ENCODE measurements around the gene KIAA1217. TPM values are rescaled to one million over a fixed set of nuclear protein-coding genes. Genes with fewer than 3 reads are reported as not detected.
"Not testable (repeated sequence)": the region's sequence is repeated elsewhere in the genome, so short reads cannot be mapped to it uniquely, and the experiment has no call there.

Gene KIAA1217
- total and polyA plus RNA-seq, 3 donors from 2014 or later, result 40.0 to 197 (median 134) TPM

GRCh38 chr10:24476913-24477701 lies 268.2 kb downstream of the KIAA1217 start:
- TF ChIP-seq, protein P1, sequence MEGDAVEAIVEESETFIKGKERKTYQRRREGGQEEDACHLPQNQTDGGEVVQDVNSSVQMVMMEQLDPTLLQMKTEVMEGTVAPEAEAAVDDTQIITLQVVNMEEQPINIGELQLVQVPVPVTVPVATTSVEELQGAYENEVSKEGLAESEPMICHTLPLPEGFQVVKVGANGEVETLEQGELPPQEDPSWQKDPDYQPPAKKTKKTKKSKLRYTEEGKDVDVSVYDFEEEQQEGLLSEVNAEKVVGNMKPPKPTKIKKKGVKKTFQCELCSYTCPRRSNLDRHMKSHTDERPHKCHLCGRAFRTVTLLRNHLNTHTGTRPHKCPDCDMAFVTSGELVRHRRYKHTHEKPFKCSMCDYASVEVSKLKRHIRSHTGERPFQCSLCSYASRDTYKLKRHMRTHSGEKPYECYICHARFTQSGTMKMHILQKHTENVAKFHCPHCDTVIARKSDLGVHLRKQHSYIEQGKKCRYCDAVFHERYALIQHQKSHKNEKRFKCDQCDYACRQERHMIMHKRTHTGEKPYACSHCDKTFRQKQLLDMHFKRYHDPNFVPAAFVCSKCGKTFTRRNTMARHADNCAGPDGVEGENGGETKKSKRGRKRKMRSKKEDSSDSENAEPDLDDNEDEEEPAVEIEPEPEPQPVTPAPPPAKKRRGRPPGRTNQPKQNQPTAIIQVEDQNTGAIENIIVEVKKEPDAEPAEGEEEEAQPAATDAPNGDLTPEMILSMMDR (IDR thresholded peaks at IDR 0.05), result no peak
- TF ChIP-seq POLR2A (IDR thresholded peaks at IDR 0.05), result no peak
- Histone ChIP-seq H3K4me3 (no peak overlapping the region), H3K36me3 (ENCODE audit: low read depth, missing control alignments) (no peaks in the 10 kb centered on the region), H3K4me1 (no peaks in the 10 kb centered on the region), H3K27me3 (no peaks in the 10 kb centered on the region), H3K9me3 (no peaks in the 10 kb centered on the region), H3K27ac (no peak overlapping the region)
- intact Hi-C loops (cut with DNase I; ENCODE audit: low total_unique reads), result no loop called here
- no peak for DNase-seq
- 88 to 91% methylated on average over 2 of the region's 2 CpGs for WGBS, 2 donors

DNA sequence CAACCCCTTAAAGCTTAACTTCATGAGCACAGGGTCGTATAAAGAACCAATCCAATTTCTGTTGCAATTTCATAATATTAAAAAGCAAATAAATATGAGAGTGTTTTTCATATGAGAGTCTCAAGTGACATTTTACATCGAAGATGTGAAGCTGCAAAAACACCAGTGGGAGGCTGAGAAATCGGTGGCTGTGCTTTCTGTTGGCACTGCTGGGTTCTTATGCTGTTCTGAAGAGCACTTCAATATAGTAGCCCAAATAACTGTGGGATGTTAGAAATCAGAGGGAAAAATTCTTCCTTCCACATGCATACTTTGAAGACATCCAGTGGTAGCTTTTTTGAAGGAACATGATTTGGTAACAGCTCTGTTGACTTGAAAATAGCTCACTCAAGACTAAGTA lies 269.0 kb downstream of the KIAA1217 start:
- no peak for DNase-seq
- H3K9me3 ChIP-seq, result no peaks in the 10 kb centered on the region
- no peak for TF ChIP-seq POLR2A (IDR thresholded peaks at IDR 0.05)
- TF ChIP-seq, protein P1 (IDR thresholded peaks at IDR 0.05), result no peak
- no peaks in the 10 kb centered on the region for H3K4me1 ChIP-seq
- 86 to 92% methylated on average over 3 of the region's 3 CpGs for WGBS, 2 donors
- intact Hi-C loops (cut with DNase I; ENCODE audit: low total_unique reads), result no loop called here
- no peak overlapping the region for H3K4me3 ChIP-seq
- no peaks in the 10 kb centered on the region for H3K36me3 ChIP-seq (ENCODE audit: low read depth, missing control alignments)
- H3K27ac ChIP-seq, result no peak overlapping the region
- H3K27me3 ChIP-seq, result no peaks in the 10 kb centered on the region

GRCh38 chr10:24479806-24480205 lies 270.9 kb downstream of the KIAA1217 start:
- no peaks in the 10 kb centered on the region for H3K9me3 ChIP-seq
- H3K4me1 ChIP-seq, result no peaks in the 10 kb centered on the region
- H3K36me3 ChIP-seq (ENCODE audit: low read depth, missing control alignments), result no peaks in the 10 kb centered on the region
- no peak for DNase-seq
- TF ChIP-seq, protein P1 (IDR thresholded peaks at IDR 0.05), result no peak
- TF ChIP-seq POLR2A (IDR thresholded peaks at IDR 0.05), result no peak
- no peak overlapping the region for H3K4me3 ChIP-seq
- intact Hi-C loops (cut with DNase I; ENCODE audit: low total_unique reads), result no loop called here
- WGBS, 2 donors, result 78 to 83% methylated on average over 4 of the region's 4 CpGs
- H3K27ac ChIP-seq, result no peak overlapping the region
- H3K27me3 ChIP-seq, result no peaks in the 10 kb centered on the region

DNA sequence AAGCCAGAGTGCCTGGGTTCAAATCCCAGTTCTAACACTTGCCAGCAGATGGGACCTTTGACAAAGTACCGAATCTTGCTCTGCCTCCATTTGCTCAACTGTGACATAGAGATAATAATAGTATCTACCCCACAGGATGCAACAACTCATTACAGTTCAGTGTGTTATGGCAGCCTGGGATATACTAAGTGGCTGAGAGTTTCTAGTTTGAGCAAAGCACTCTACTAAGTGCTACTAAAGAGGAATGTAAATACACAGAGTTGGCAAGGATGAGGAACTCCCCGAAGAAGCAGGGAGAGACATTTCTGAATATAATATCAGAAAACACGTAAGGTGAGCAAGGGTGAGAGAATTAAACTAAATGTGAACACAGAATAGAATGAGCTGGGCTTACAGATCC lies 271.5 kb downstream of the KIAA1217 start:
- Histone ChIP-seq H3K4me3 (no peak overlapping the region), H3K27me3 (no peaks in the 10 kb centered on the region), H3K36me3 (ENCODE audit: low read depth, missing control alignments) (no peaks in the 10 kb centered on the region), H3K27ac (no peak overlapping the region), H3K4me1 (no peaks in the 10 kb centered on the region), H3K9me3 (no peaks in the 10 kb centered on the region)
- WGBS, 2 donors, result 91 to 92% methylated on average over 3 of the region's 3 CpGs
- no peak for TF ChIP-seq POLR2A (IDR thresholded peaks at IDR 0.05)
- TF ChIP-seq, protein P1 (IDR thresholded peaks at IDR 0.05), result no peak
- intact Hi-C loops (cut with DNase I; ENCODE audit: low total_unique reads), result no loop called here
- no peak for DNase-seq

DNA sequence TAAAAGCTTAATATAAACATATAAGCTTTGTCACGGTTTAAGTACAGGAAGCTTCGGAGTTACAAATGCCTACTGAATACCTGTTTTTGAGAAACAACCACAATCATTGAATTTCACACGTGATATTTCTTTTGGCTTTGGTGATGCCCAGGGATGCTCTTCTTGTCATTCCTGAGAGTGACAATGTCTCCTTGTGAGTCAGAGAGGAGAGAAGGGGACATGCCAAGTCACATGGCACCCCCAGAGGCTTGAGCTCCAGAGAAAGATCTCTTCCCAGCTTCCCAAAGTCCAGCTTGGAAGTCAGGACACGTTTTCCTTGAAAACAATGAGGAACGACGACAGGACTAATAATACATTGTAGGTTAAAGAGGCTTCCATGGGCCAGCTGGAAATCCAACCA lies 272.3 kb downstream of the KIAA1217 start:
- no peak overlapping the region for H3K4me3 ChIP-seq
- 91 to 94% methylated on average over 6 of the region's 6 CpGs for WGBS, 2 donors
- intact Hi-C loops (cut with DNase I; ENCODE audit: low total_unique reads), result no loop called here

GRCh38 chr10:24482713-24483112 lies 273.8 kb downstream of the KIAA1217 start:
- H3K36me3 ChIP-seq (ENCODE audit: low read depth, missing control alignments); DNase-seq; intact Hi-C loops (cut with DNase I; ENCODE audit: low total_unique reads); H3K27me3 ChIP-seq; H3K4me1 ChIP-seq; H3K9me3 ChIP-seq; H3K4me3 ChIP-seq; H3K27ac ChIP-seq: not testable (repeated sequence)

More for the DNA sequence above, 272.3 kb downstream of the KIAA1217 start:
- H3K4me1 ChIP-seq, result no peaks in the 10 kb centered on the region
- no peak overlapping the region for H3K27ac ChIP-seq
- DNase-seq, result no peak
- TF ChIP-seq POLR2A (IDR thresholded peaks at IDR 0.05), result no peak
- TF ChIP-seq, protein P1 (IDR thresholded peaks at IDR 0.05), result no peak
- no peaks in the 10 kb centered on the region for H3K9me3 ChIP-seq
- H3K36me3 ChIP-seq (ENCODE audit: low read depth, missing control alignments), result no peaks in the 10 kb centered on the region
- H3K27me3 ChIP-seq, result no peaks in the 10 kb centered on the region
